HS-27A (cell line): ENCODE results near the gene LONRF2.

Experiments used
- DNase-seq: peaks from one replicate; pipeline ENCODE4 v3.0.0-alpha.2; 2012; ENCODE audit warnings: low read depth, missing footprints

LONRF2 gene

GRCh38 chr2:100275200-100275589 is 47.1 kb downstream of the LONRF2 start:
- no peak for DNase-seq

- DNase-seq, result no peak
These were observed 47.6 kb downstream of the LONRF2 start for GRCh38 chr2:100274566-100275199.

GRCh38 chr2:100274076-100274475 is 48.2 kb downstream of the LONRF2 start:
- DNase-seq, result no peak

- no peak for DNase-seq
These were observed 48.9 kb downstream of the LONRF2 start for GRCh38 chr2:100273387-100273786.

- no peak for DNase-seq
These were observed 49.4 kb downstream of the LONRF2 start for GRCh38 chr2:100272841-100273329.

GRCh38 chr2:100271210-100271609 is 51.1 kb downstream of the LONRF2 start:
- no peak for DNase-seq

GRCh38 chr2:100270381-100271146 is 51.7 kb downstream of the LONRF2 start:
- DNase-seq, result no peak

GRCh38 chr2:100269889-100270288 is 52.4 kb downstream of the LONRF2 start:
- DNase-seq, result no peak

GRCh38 chr2:100268986-100269385 is 53.3 kb downstream of the LONRF2 start:
- no peak for DNase-seq

GRCh38 chr2:100267751-100268150 is 54.5 kb downstream of the LONRF2 start:
- DNase-seq, result no peak

- DNase-seq, result no peak
These were observed 56.2 kb downstream of the LONRF2 start for GRCh38 chr2:100266126-100266525.

- DNase-seq, result no peak
These were observed 57.1 kb downstream of the LONRF2 start for GRCh38 chr2:100265226-100265625.

- DNase-seq, result no peak
These were observed 57.6 kb downstream of the LONRF2 start for GRCh38 chr2:100264651-100265050.

- DNase-seq, result no peak
These were observed 58.2 kb downstream of the LONRF2 start for GRCh38 chr2:100264121-100264520.

- DNase-seq, result peak; percentile 39
These were observed 59.6 kb downstream of the LONRF2 start for GRCh38 chr2:100262555-100263320.

- DNase-seq, result no peak
These were observed 60.3 kb downstream of the LONRF2 start for GRCh38 chr2:100262046-100262445.

- peak; percentile 55 for DNase-seq
These were observed 61.3 kb downstream of the LONRF2 start for GRCh38 chr2:100260712-100261620.

GRCh38 chr2:100259106-100259505 is 63.2 kb downstream of the LONRF2 start:
- no peak for DNase-seq

GRCh38 chr2:100257939-100258338 is 64.4 kb downstream of the LONRF2 start:
- DNase-seq, result no peak

- no peak for DNase-seq
These were observed 65.5 kb downstream of the LONRF2 start for GRCh38 chr2:100256849-100257248.

GRCh38 chr2:100256416-100256815 is 65.9 kb downstream of the LONRF2 start:
- DNase-seq, result no peak
